Inferior parietal cortex (tissue), 1 donor: Measurements from ENCODE around the gene IFI30.

Experiments used
- DNase-seq: peaks from one replicate; pipeline ENCODE4 v3.0.0-alpha.2; 2016; ENCODE audit errors: extremely low spot score

IFI30 gene

GRCh38 chr19:18171605-18172327 lies 1.8 kb upstream of the IFI30 start:
- DNase-seq = no peak

DNA sequence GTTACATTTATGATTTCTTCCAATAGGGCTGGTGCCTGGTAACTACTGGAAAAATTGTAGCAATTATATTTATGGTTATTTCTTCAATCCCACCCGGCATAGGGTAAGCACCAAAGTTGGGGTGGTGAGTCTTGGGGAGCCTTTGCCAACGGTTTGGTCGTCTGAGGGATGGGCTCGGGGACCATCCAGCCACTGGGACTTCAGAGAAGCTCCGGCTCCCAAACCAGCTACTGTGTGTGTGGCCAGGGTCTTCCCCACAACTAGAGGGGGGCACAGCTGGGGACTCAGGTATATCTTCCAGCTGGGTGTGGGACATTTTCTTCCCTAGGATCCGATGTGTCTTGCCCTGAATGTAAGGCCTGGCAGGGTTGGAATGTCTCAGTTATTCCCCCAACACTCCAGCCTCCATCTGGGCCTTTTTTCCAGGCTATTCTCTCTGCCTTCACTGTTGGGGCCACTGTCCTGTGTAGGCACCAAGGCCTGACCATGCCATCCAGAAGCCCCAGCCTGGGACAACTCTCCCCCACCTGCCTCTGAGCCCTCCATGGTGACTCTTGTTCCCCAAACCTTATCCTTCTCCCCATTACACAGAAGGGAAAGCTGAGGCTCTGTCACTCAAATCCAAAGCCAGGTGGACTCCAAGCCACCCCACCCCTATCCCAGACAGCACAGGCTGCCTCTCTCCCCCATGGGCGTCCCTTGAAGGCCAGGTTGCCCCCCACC lies 1.1 kb upstream of the IFI30 start:
- DNase-seq = no peak

GRCh38 chr19:18173054-18173571 lies 500 bp upstream of the IFI30 start:
- no peak for DNase-seq

DNA sequence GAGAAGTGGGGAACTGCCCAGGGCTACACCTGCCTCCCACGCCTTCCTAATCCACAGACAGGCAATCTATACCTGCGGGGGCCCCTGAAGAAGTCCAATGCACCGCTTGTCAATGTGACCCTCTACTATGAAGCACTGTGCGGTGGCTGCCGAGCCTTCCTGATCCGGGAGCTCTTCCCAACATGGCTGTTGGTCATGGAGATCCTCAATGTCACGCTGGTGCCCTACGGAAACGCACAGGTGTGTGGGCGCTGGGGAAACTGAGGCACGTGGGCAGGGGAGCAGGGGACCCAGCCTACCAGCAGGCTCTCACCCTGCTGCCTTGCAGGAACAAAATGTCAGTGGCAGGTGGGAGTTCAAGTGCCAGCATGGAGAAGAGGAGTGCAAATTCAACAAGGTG lies 1.4 kb downstream of the IFI30 start:
- no peak for DNase-seq

GRCh38 chr19:18176367-18177310 lies 3.0 kb downstream of the IFI30 start:
- DNase-seq = no peak

DNA sequence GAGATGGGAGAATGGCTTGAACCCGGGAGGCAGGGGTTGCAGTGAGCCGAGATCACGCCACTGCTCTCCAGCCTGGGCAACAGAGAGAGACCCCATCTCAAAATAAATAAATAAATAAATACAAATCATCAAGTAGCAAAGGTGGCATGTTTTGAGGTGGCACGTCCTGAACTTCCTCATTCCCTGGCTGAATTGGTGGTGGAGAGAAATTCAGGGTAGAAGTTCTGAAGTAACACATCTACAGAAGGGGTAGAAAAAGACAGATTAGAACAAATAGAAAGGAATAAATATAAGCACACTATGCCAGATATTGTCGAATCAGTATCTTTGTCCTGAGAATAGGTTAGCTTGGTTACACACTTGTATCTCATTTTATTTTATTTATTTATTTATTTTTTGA lies 6.3 kb downstream of the IFI30 start:
- no peak for DNase-seq

DNA sequence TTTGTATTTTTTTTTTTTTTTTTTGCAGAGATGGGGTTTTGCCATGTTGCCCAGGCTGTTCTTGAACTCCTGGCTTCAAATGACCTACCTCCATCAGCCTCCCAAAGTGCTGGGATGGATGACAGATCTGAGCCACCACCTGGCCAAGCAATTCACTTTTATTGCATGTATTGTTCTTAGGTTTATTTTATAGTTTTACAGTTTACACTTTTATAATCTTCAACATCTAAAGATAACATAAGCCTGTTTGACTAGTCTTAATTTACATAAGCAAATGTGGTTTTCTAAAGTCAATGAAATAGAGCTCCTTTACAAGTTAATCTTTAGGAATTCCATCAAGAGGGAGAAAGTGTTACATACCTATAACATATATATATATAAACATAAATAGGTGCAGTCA lies 9.9 kb downstream of the IFI30 start:
- DNase-seq = no peak

DNA sequence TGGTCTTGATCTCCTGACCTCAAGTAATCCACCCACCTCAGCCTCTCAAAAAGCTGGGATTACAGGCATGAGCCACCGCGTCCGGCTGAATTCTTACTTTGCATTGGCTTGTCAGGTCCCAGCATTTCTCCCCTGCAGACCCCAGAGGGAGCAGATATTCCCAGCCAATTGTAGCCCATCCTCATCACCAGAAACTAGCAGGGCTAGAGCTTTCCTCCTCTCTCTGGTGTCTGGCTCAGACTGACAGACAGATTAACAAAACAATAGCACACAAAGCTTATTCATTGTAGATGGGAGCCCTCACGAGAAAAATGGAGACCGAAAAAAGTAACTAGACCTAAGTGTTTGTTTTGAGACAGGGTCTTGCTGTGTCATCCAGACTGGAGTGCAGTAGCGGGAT lies 11.9 kb downstream of the IFI30 start:
- no peak for DNase-seq

GRCh38 chr19:18190278-18190677 lies 16.7 kb downstream of the IFI30 start:
- no peak for DNase-seq

DNA sequence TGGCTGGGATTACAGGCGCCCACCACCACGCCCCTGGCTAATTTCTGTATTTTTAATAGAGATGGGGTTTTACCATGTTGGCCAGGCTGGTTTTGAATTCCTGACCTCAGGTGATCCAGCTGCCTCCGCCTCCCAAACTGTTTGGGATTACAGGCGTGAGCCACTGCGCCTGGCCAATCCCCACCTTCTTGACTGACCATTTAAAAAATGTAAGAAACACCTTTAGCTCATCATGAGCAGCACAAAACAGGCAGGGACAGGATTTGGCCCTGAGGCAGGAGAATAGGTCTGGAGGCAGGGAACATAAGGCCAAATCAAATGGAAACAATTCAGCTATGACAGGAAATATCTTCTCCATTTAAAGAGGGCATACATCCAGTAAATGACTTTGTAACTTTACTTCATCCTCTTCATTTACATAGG lies 18.0 kb downstream of the IFI30 start:
- no peak for DNase-seq

DNA sequence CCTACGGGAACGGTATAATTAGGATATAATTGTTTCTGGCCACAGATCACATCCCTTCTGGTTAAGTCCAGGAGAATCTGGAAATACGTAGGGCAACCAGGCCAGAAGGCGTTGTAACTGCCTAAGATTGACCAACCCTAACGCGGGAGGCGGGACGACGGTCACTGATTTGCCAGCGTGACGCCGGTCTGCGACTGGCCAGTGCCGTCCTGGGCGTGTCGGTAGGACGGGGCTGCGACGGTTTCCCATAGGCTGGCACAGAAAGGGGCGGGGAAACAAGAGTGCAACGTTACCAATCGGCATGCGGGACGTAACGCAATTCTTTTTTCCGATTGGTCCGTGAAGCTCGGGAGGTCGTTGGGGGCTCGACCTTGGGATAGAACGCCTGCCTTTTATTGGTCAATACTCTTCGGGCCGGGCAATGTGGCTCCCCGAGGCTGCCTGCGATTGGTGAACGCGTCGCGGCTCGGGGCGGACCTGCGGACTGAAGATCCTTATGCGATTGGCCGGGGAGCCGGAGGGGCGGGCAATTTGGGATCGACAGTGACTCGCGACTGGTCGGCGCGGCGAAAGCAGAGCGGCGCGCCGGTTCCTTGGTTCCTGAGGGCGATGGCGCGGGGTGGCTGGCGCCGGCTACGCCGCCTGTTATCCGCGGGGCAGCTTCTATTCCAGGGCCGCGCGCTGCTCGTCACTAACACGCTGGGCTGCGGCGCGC lies 19.2 kb downstream of the IFI30 start, which contains the start of gene MPV17L2:
Gene MPV17L2, plus strand, starts transcription at position 546 of the 715 bp plus-strand sequence. Its CDS starts 64 bp downstream, at position 610.
- peak; percentile 100 for DNase-seq

DNA sequence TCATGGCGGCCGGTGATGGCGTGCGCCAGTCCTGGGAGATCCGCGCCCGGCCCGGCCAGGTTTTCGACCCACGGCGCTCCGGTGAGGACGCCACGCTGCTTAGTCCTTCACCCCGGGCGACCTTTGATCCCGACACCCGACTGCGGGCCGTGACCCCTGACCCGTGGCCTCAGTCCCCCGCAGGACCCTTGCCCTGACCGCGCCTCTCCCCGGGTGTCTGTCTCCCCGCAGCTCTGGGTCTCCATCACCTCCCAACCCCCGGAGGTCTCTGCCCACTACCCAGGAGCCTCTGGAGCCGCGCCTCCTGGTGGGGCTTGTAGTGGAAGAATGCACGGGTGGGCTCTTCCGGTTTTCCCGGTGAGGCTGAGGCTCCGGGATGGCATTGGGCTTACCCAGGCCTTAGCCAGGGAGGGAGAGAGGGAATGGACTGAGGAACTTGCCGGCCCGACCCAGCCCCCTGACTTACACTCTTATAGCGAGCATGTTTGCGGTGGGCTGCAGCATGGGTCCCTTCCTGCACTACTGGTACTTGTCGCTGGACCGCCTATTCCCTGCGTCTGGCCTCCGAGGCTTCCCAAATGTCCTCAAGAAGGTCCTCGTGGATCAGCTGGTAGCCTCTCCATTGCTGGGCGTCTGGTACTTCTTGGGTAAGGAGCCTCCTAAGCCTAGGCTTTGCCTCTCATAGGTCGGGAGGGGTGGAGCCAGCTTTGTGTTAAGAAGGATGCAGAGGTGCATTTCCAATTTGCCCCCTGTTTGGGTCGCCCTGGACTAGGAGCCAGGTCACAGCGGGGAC lies 20.0 kb downstream of the IFI30 start:
- DNase-seq = no peak

DNA sequence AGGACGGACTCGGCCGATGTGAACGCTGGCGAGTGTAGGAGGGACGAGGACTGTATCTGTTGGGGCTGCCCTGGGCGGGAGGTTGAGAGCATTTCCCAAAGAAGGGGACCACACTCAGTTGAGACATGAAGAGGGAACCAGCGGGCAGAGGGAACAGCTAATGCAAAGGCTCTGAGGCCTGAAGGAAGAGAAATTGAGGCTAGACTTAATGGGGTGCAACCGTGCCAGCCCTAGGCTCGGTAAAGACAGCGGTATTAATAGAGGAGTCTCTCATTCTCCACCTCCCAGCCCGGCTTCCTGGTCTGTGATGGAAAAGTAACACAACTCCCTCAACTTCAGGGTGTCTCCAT lies 20.5 kb downstream of the IFI30 start:
- DNase-seq = no peak

- no peak for DNase-seq
Measured at GRCh38 chr19:18194554-18195238, 21.1 kb downstream of the IFI30 start.

GRCh38 chr19:18196511-18196845 lies 22.9 kb downstream of the IFI30 start:
- no peak for DNase-seq

- no peak for DNase-seq
Measured at GRCh38 chr19:18197306-18197705, 23.7 kb downstream of the IFI30 start.

GRCh38 chr19:18197941-18198340 lies 24.3 kb downstream of the IFI30 start:
- DNase-seq = no peak

DNA sequence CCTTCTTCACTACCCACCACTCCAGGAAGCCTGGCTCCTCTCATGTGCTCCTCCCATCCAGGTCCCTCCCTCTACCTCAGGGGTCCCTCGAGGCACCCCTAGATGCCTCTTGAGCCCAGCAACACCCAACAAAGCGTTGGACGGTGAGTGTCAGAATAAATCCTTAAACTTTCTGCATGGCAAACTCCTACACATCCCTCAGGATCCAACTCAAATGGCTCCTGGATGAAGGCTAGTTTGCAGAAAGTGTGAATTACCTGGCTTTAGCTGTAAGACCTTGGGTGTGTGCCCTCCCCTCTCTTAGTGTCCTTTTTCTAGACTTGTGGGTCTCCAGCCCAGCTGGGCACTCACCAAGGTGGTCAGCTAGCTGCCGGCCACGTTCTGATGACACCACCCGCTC lies 24.8 kb downstream of the IFI30 start:
- no peak for DNase-seq

DNA sequence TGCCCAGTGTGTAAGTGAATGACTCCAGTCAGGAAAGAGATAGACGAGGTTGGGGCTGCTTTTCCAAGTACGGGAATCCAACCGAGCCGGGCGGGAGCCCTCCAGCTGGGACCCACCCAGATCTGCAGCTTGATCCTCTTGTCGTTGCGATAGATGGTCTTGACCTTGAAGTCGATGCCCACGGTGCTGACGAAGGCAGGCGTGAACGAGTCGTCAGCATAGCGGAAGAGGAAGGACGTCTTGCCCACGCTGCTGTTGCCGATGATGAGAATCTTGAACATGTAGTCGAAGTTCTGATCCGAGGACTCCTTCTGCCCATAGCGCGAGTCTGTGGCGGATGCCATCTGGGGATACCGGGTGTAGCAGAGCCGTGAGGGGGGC lies 28.8 kb downstream of the IFI30 start:
- no peak for DNase-seq

DNA sequence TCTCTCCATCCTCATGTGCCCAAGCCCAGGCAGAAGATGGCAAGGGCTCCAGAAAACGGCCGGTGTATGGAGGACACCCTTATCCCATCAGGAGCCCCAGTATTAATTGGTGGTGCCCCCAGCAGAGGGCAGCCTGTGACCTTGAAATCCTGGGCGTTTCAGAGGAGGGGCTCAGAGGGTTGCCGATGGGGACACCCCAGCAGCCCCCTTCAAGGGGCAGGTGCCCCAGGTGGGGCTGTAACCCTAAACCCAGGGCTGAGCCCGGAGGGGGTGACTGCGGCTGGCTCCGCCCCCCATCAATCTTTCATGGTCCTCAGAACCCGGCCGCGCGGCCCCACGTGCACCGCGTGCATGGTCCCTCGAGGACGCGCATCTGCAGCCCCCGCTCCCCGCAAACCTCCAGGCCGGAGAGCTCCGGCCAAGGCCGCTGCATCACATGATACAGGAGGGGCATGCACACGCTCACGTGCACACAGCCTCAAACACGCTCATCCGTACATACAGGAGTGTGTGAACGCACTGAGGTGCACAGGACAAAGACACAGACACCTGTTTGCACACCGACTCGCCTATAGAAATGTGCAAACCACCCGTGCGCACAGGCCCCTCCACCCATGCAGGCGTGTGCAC lies 29.3 kb downstream of the IFI30 start:
- DNase-seq = peak; percentile 42
